ENCODE measurements around the gene LGMN.

LGMN gene

GRCh38 chr14:92690171-92691011, 58.0 kb downstream of the LGMN start:
- H3K9me2 ChIP-seq (replicated peaks; ENCODE audit: control insufficient read depth, low read length), result no peaks in the 10 kb centered on the region
- no peak overlapping the region for H3K4me3 ChIP-seq (ENCODE audit: low read length)
- no peaks in the 10 kb centered on the region for H3K4me1 ChIP-seq (ENCODE audit: control insufficient read depth, low read length)
- H3K9me3 ChIP-seq (ENCODE audit: control insufficient read depth, insufficient read depth, low read length), result no peaks in the 10 kb centered on the region
- no peaks in the 10 kb centered on the region for H3F3A ChIP-seq (ENCODE audit: control insufficient read depth, insufficient read depth)
- no peak overlapping the region for H3K4me2 ChIP-seq (ENCODE audit: low read length)
- H3K79me2 ChIP-seq (ENCODE audit: control insufficient read depth, low read length), result no peaks in the 10 kb centered on the region
- no peaks in the 10 kb centered on the region for H3K36me3 ChIP-seq (ENCODE audit: control insufficient read depth, low read length)
- H3K27ac ChIP-seq (ENCODE audit: low read depth, low read length), result no peak overlapping the region
- TF ChIP-seq CTCF (IDR thresholded peaks at IDR 0.05; ENCODE audit: low read depth, low read length, poor library complexity, severe bottlenecking) (peak; percentile 53), EZH2phosphoT487 (IDR thresholded peaks at IDR 0.05; ENCODE audit: borderline replicate concordance, low read length) (no peak)
- H3K27me3 ChIP-seq (ENCODE audit: control insufficient read depth, low read length), result peaks cover 10% of the 10 kb centered on the region
- H4K20me1 ChIP-seq (ENCODE audit: control insufficient read depth, insufficient read depth, low read depth, low read length), result no peaks in the 10 kb centered on the region

- H4K20me1 ChIP-seq (ENCODE audit: control insufficient read depth, insufficient read depth, low read depth, low read length), result no peaks in the 10 kb centered on the region
- no peak overlapping the region for H3K4me2 ChIP-seq (ENCODE audit: low read length)
- H3K27ac ChIP-seq (ENCODE audit: low read depth, low read length), result no peak overlapping the region
- H3K79me2 ChIP-seq (ENCODE audit: control insufficient read depth, low read length), result no peaks in the 10 kb centered on the region
- no peaks in the 10 kb centered on the region for H3K9me2 ChIP-seq (replicated peaks; ENCODE audit: control insufficient read depth, low read length)
- H3K9me3 ChIP-seq (ENCODE audit: control insufficient read depth, insufficient read depth, low read length), result no peaks in the 10 kb centered on the region
- no peak overlapping the region for H3K4me3 ChIP-seq (ENCODE audit: low read length)
- H3F3A ChIP-seq (ENCODE audit: control insufficient read depth, insufficient read depth), result no peaks in the 10 kb centered on the region
- H3K27me3 ChIP-seq (ENCODE audit: control insufficient read depth, low read length), result no peaks in the 10 kb centered on the region
- H3K4me1 ChIP-seq (ENCODE audit: control insufficient read depth, low read length), result no peaks in the 10 kb centered on the region
- TF ChIP-seq CTCF (IDR thresholded peaks at IDR 0.05; ENCODE audit: low read depth, low read length, poor library complexity, severe bottlenecking) (no peak), EZH2phosphoT487 (IDR thresholded peaks at IDR 0.05; ENCODE audit: borderline replicate concordance, low read length) (no peak)
- H3K36me3 ChIP-seq (ENCODE audit: control insufficient read depth, low read length), result no peaks in the 10 kb centered on the region
These were observed 59.7 kb downstream of the LGMN start for GRCh38 chr14:92688434-92689375.

- Histone ChIP-seq H3K9me2 (replicated peaks; ENCODE audit: control insufficient read depth, low read length) (no peaks in the 10 kb centered on the region), H3K4me2 (ENCODE audit: low read length) (no peak overlapping the region), H3K4me3 (ENCODE audit: low read length) (no peak overlapping the region), H3K4me1 (ENCODE audit: control insufficient read depth, low read length) (no peaks in the 10 kb centered on the region), H3K27me3 (ENCODE audit: control insufficient read depth, low read length) (no peaks in the 10 kb centered on the region), H3K27ac (ENCODE audit: low read depth, low read length) (no peak overlapping the region), H3K9me3 (ENCODE audit: control insufficient read depth, insufficient read depth, low read length) (no peaks in the 10 kb centered on the region), H3K79me2 (ENCODE audit: control insufficient read depth, low read length) (no peaks in the 10 kb centered on the region), H3K36me3 (ENCODE audit: control insufficient read depth, low read length) (no peaks in the 10 kb centered on the region), H4K20me1 (ENCODE audit: control insufficient read depth, insufficient read depth, low read depth, low read length) (no peaks in the 10 kb centered on the region), H3F3A (ENCODE audit: control insufficient read depth, insufficient read depth) (no peaks in the 10 kb centered on the region)
- no peak for TF ChIP-seq CTCF (IDR thresholded peaks at IDR 0.05; ENCODE audit: low read depth, low read length, poor library complexity, severe bottlenecking)
- no peak for TF ChIP-seq EZH2phosphoT487 (IDR thresholded peaks at IDR 0.05; ENCODE audit: borderline replicate concordance, low read length)
These were observed 60.6 kb downstream of the LGMN start for GRCh38 chr14:92687681-92688433.
